Spleen (tissue), 11 donors: ENCODE results near the gene ST8SIA4. TPM values are rescaled to one million over a fixed set of nuclear protein-coding genes. Genes with fewer than 3 reads are reported as not detected.

Experiments used
- DNase-seq: peaks from one replicate; pipeline ENCODE4 v3.0.0-alpha.2; 2020
- H3K27ac ChIP-seq, 8 donors: fragments of 200-600 bp; sonication (generic) in 7 of 8; 1 replicate in 4 of 8; 2 replicates in 4 of 8; pipeline versions ENCODE4 v1.5.0 to v1.8.0; 2016 to 2021; ENCODE audit warnings: inconsistent platforms in 4 of 8, mild to moderate bottlenecking in 4 of 8, moderate library complexity in 1 of 8
- H3K27me3 ChIP-seq, 7 donors: fragments of 200-600 bp; sonication (generic) in 6 of 7; replicated peaks in 1 of 7; 1 replicate in 4 of 7; 2 replicates in 3 of 7; pipeline versions ENCODE4 v1.5.0 to v1.8.0; 2016 to 2021; ENCODE audit warnings: inconsistent platforms in 3 of 7, mild to moderate bottlenecking in 1 of 7
- H3K36me3 ChIP-seq, 6 donors: fragments of 200-600 bp; sonication (generic) in 5 of 6; 1 replicate in 4 of 6; 2 replicates in 2 of 6; pipeline versions ENCODE4 v1.5.0 to v1.8.0; 2016 to 2021; ENCODE audit warnings: inconsistent platforms in 2 of 6
- H3K4me1 ChIP-seq, 6 donors: fragments of 200-600 bp; sonication (generic) in 5 of 6; 1 replicate in 3 of 6; 2 replicates in 3 of 6; pipeline versions ENCODE4 v1.5.0 to v1.8.0; 2016 to 2021; ENCODE audit warnings: inconsistent platforms in 3 of 6
- H3K4me3 ChIP-seq, 8 donors: fragments of 200-600 bp; sonication (generic) in 7 of 8; 1 replicate in 4 of 8; 2 replicates in 4 of 8; pipeline versions ENCODE4 v1.5.0 to v1.8.0; 2016 to 2021; ENCODE audit warnings: inconsistent platforms in 4 of 8, mild to moderate bottlenecking in 4 of 8, moderate library complexity in 2 of 8
- H3K9me3 ChIP-seq, 8 donors: fragments of 200-600 bp; sonication (generic) in 7 of 8; 1 replicate in 4 of 8; 2 replicates in 4 of 8; pipeline versions ENCODE4 v1.5.0 to v1.8.0; 2016 to 2021; ENCODE audit warnings: inconsistent platforms in 4 of 8
- CTCF ChIP-seq, 11 experiments: fragments of 200-600 bp in 7 of 11; fragments of 450-650 bp in 4 of 11; sonication (generic) in 4 of 11; IDR thresholded peaks in 8 of 11; conservative IDR thresholded peaks in 3 of 11; 1 replicate in 7 of 11; 2 replicates in 4 of 11; pipeline versions ENCODE4 v1.4.0 to v1.8.0; 2016 to 2021; ENCODE audit warnings: antibody characterized with exemption in 11 of 11, inconsistent platforms in 4 of 11, mild to moderate bottlenecking in 1 of 11
- POLR2A ChIP-seq, 3 donors: fragments of 450-650 bp; IDR thresholded peaks; one replicate each; pipeline ENCODE4 v1.5.1; 2017; ENCODE audit warnings: antibody characterized with exemption in 3 of 3, mild to moderate bottlenecking in 1 of 3
- POLR2AphosphoS5 ChIP-seq, 3 donors: sonication (generic); formaldehyde crosslinking; IDR thresholded peaks; one replicate each; pipeline ENCODE4 v1.5.1; 2017; ENCODE audit warnings: antibody characterized with exemption in 3 of 3
- WGBS, 5 donors: extraction: QIAGEN DNeasy Blood & Tissue Kit in 3 of 5; methylation state at CpG; one replicate each; pipeline versions ENCODE4 v1.1.5 to v1.1.7; 2013 to 2018; 5-methylcytosine and 5-hydroxymethylcytosine counted together
- intact Hi-C: fragments of 100-400 bp; cut with DNase I; formaldehyde crosslinking; loops from one replicate; pipeline ENCODE4 v1.15.0; 2023; ENCODE audit warnings: low total_unique reads
- polyA plus RNA-seq, 3 donors: library from polyadenylated mRNA; stranded (reverse); fragments of 200-250 nt; gene quantifications; one replicate each; pipeline ENCODE4 v1.2.1, GENCODE V29; 2013
- total RNA-seq, 7 donors: library from RNA; depleted of rRNA in 3 of 7; stranded (reverse); fragments of >200 nt in 3 of 7; fragmentation: NEBNext Ultra II Directional in 4 of 7; extraction: Animal tissue kit (Norgen Biotek cat#: 25700) in 4 of 7; gene quantifications; one replicate each; pipeline versions ENCODE4 v1.1.0 to v1.2.1, GENCODE V29; 2016 to 2021
- donor health status: healthy with polysubstance abuse.
- donor health status: DM: no; HTN: no; CAD: no; lungs with moderate emphysema.
- donor health status: DM: no; HTN: no; CAD: no.
- donor health status: Bipolar disorder and iron deficiency.
- donor health status: healthy.
- donor health status: DM: no; HTN: no; CAD: no.
- donor health status: DM: yes; HTN: yes; CAD: no.

ST8SIA4 gene
- total and polyA plus RNA-seq, 10 donors: 6.5 to 56.1 (median 39.7) TPM

GRCh38 chr5:100889896-100890295, 13.2 kb downstream of the ST8SIA4 start:
- no peak for DNase-seq
- Histone ChIP-seq H3K4me1 (peaks cover 0 to 92% (median 54%) of the 10 kb centered on the region in 6 donors), H3K27me3 (no peaks in the 10 kb centered on the region), H3K27ac (peak overlapping the region; percentile 64 to 84 (median 76)), H3K4me3 (peak overlapping the region in 7 of 8 donors; percentile 0 to 47 (median 14)), H3K9me3 (no peaks in the 10 kb centered on the region), H3K36me3 (peaks cover 0 to 31% (median 7%) of the 10 kb centered on the region in 6 donors)
- no peak for TF ChIP-seq CTCF (IDR thresholded peaks at IDR 0.05 in 8 of 11, conservative IDR thresholded peaks at IDR 0.05 in 3 of 11)
- TF ChIP-seq POLR2AphosphoS5 (IDR thresholded peaks at IDR 0.05): no peak
- no peak for TF ChIP-seq POLR2A (IDR thresholded peaks at IDR 0.05)
- intact Hi-C loops: no loop called here
- 20 to 49% (median 30%) methylated on average over 3 of the region's 3 CpGs for WGBS, 5 donors

GRCh38 chr5:100889165-100889743, 13.8 kb downstream of the ST8SIA4 start:
- H3K27ac ChIP-seq: peak overlapping the region; percentile 64 to 84 (median 76)
- no peak for DNase-seq
- TF ChIP-seq POLR2AphosphoS5 (IDR thresholded peaks at IDR 0.05) (no peak), POLR2A (IDR thresholded peaks at IDR 0.05) (no peak), CTCF (IDR thresholded peaks at IDR 0.05 in 8 of 11, conservative IDR thresholded peaks at IDR 0.05 in 3 of 11) (no peak)

GRCh38 chr5:100877274-100877673, 25.8 kb downstream of the ST8SIA4 start:
- peak overlapping the region in 3 of 8 donors; percentile 8 to 51 (median 26) for H3K27ac ChIP-seq
- H3K9me3 ChIP-seq: no peaks in the 10 kb centered on the region
- peaks cover 0 to 55% (median 12%) of the 10 kb centered on the region in 6 donors for H3K36me3 ChIP-seq
- WGBS, 5 donors: 37 to 66% (median 53%) methylated on average over 2 of the region's 2 CpGs
- H3K4me3 ChIP-seq: no peak overlapping the region
- intact Hi-C loops: no loop called here
- H3K27me3 ChIP-seq: no peaks in the 10 kb centered on the region
- peaks cover 0 to 70% (median 5%) of the 10 kb centered on the region in 6 donors for H3K4me1 ChIP-seq
- no peak for DNase-seq
- no peak for TF ChIP-seq POLR2A (IDR thresholded peaks at IDR 0.05)
- no peak for TF ChIP-seq POLR2AphosphoS5 (IDR thresholded peaks at IDR 0.05)
- TF ChIP-seq CTCF (IDR thresholded peaks at IDR 0.05 in 8 of 11, conservative IDR thresholded peaks at IDR 0.05 in 3 of 11): no peak

More at GRCh38 chr5:100889165-100889743, 13.8 kb downstream of the ST8SIA4 start:
- Histone ChIP-seq H3K4me3 (peak overlapping the region in 5 of 8 donors; percentile 0 to 47 (median 25)), H3K36me3 (peaks cover 0 to 31% (median 6%) of the 10 kb centered on the region in 6 donors), H3K27me3 (no peaks in the 10 kb centered on the region), H3K4me1 (peaks cover 0 to 92% (median 52%) of the 10 kb centered on the region in 6 donors), H3K9me3 (no peaks in the 10 kb centered on the region)
- intact Hi-C loops: no loop called here
- WGBS, 5 donors: 6 to 11% (median 7%) methylated on average over 4 of the region's 4 CpGs

- intact Hi-C loops: no loop called here
- Histone ChIP-seq H3K27ac (no peak overlapping the region), H3K4me1 (peaks cover 0 to 50% (median 2%) of the 10 kb centered on the region in 6 donors)
These were observed 30.5 kb downstream of the ST8SIA4 start for GRCh38 chr5:100872408-100873190.

More at GRCh38 chr5:100872408-100873190, 30.5 kb downstream of the ST8SIA4 start:
- Histone ChIP-seq H3K36me3 (peaks cover 0 to 38% (median 3%) of the 10 kb centered on the region in 6 donors), H3K4me3 (no peak overlapping the region), H3K27me3 (no peaks in the 10 kb centered on the region), H3K9me3 (peaks cover 0 to 3% (median 0%) of the 10 kb centered on the region in 8 donors)
- TF ChIP-seq CTCF (IDR thresholded peaks at IDR 0.05 in 8 of 11, conservative IDR thresholded peaks at IDR 0.05 in 3 of 11): no peak
- no peak for TF ChIP-seq POLR2A (IDR thresholded peaks at IDR 0.05)
- no peak for TF ChIP-seq POLR2AphosphoS5 (IDR thresholded peaks at IDR 0.05)
- 55 to 73% (median 72%) methylated on average over 2 of the region's 2 CpGs for WGBS, 5 donors
- no peak for DNase-seq
